Panc1 (cell line): ENCODE data around the gene LRCH2. TPM values are rescaled to one million over a fixed set of nuclear protein-coding genes. Genes with fewer than 3 reads are reported as not detected.

Experiments
- ATAC-seq: fragments of 200-7000 bp; cut with Tn5 transposase; 2 replicates; pipeline ENCODE4 v1.9.1; 2020; ENCODE audit warnings: mild to moderate bottlenecking, moderate library complexity
- BruUV-seq: library from RNA; stranded (reverse); fragments of 400-500 nt; replicated peaks from 2 replicates; lab custom pipeline; 2021; lab: Mats Ljungman, UMichigan
- CTCF ChIA-PET: fragments of 300-600 bp; sonication (Branson Sonifier 250); formaldehyde crosslinking; loops from one replicate; lab custom pipeline; 2022; ENCODE audit warnings: antibody characterized with exemption; lab: Charles Lee
- POLR2A ChIA-PET: fragments of 300-600 bp; sonication (Branson Sonifier 250); formaldehyde crosslinking; loops from one replicate; lab custom pipeline; 2022; ENCODE audit warnings: antibody characterized with exemption; lab: Charles Lee
- DNase-seq: peaks from one replicate; pipeline ENCODE4 v3.0.0-alpha.2; 2010; ENCODE audit warnings: low read depth, low spot score
- H3K27ac ChIP-seq: 2 replicates; pipeline ENCODE4 v1.5.1; 2011; ENCODE audit warnings: mild to moderate bottlenecking, low read length, inconsistent platforms
- H3K27me3 ChIP-seq: fragments of 200-500 bp; sonication (Bioruptor generic); 2 replicates; pipeline ENCODE4 v1.6.0; 2014; ENCODE audit warnings: low read length, inconsistent platforms; ENCODE audit not compliant: control insufficient read depth, insufficient read depth
- H3K36me3 ChIP-seq: fragments of 200-500 bp; sonication (Bioruptor generic); 2 replicates; pipeline ENCODE4 v1.5.1; 2014; ENCODE audit warnings: inconsistent platforms, mild to moderate bottlenecking, low read length, moderate library complexity; ENCODE audit not compliant: control insufficient read depth, insufficient read depth
- H3K4me1 ChIP-seq: 2 replicates; pipeline ENCODE4 v1.5.1; 2011; ENCODE audit warnings: inconsistent platforms, mild to moderate bottlenecking, low read length, moderate library complexity; ENCODE audit not compliant: control insufficient read depth, insufficient read depth
- H3K4me3 ChIP-seq, 2 experiments: 2 replicates each; pipeline ENCODE4 v1.5.1; 2011 to 2012; ENCODE audit warnings: low read depth in 2 of 2, low read length in 2 of 2, mild to moderate bottlenecking in 2 of 2, inconsistent platforms in 1 of 2, moderate library complexity in 1 of 2
- H3K9me3 ChIP-seq: fragments of 200-500 bp; sonication (Bioruptor generic); 2 replicates; pipeline ENCODE4 v1.5.1; 2014; ENCODE audit warnings: low read depth, mild to moderate bottlenecking, inconsistent platforms, low read length, moderate library complexity; ENCODE audit not compliant: control insufficient read depth, insufficient read depth
- POLR2AphosphoS5 ChIP-seq: IDR thresholded peaks from 2 replicates; pipeline ENCODE4 v1.6.1; 2012; ENCODE audit warnings: mild to moderate bottlenecking, low read depth, low read length, moderate library complexity
- SIN3A ChIP-seq: IDR thresholded peaks from 2 replicates; pipeline ENCODE4 v1.6.1; 2012; ENCODE audit warnings: low read depth, mild to moderate bottlenecking, low read length, moderate library complexity, borderline replicate concordance; ENCODE audit not compliant: insufficient read depth
- TCF7L2 ChIP-seq: IDR thresholded peaks from 2 replicates; pipeline ENCODE4 v1.6.1; 2011; ENCODE audit warnings: mild to moderate bottlenecking, low read depth, low read length, inconsistent platforms
- in situ Hi-C: cut with HindIII; loops from 2 replicates; pipeline ENCODE4 v1.10.0; 2016; ENCODE audit warnings: low sequenced_read_pairs, low pct_unique_long_range_greater_than_20kb
- intact Hi-C: fragments of 100-400 bp; cut with micrococcal nuclease; formaldehyde crosslinking; loops from one replicate; pipeline ENCODE4 v1.10.0; 2022; ENCODE audit not compliant: unreplicated experiment
- total RNA-seq: library from RNA; stranded (reverse); gene quantifications from one replicate; pipeline ENCODE4 v1.2.1, GENCODE V29; 2021; ENCODE audit not compliant: unreplicated experiment
- TF ChIP-seq, protein P1 (sequence below), 2 experiments: IDR thresholded peaks; 2 replicates each; pipeline ENCODE4 v1.6.1; 2011 to 2012; ENCODE audit warnings: low read depth in 2 of 2, control low read depth in 1 of 2, low read length in 1 of 2, mild to moderate bottlenecking in 1 of 2, moderate library complexity in 1 of 2; ENCODE audit not compliant: insufficient read depth in 1 of 2
- TF ChIP-seq, protein P2 (sequence below): fragments of 450-650 bp; IDR thresholded peaks from 2 replicates; pipeline ENCODE4 v1.5.1; 2017; ENCODE audit warnings: mild to moderate bottlenecking

Gene LRCH2
- total RNA-seq, 1 experiment from 2014 or later: 0.13 TPM

DNA sequence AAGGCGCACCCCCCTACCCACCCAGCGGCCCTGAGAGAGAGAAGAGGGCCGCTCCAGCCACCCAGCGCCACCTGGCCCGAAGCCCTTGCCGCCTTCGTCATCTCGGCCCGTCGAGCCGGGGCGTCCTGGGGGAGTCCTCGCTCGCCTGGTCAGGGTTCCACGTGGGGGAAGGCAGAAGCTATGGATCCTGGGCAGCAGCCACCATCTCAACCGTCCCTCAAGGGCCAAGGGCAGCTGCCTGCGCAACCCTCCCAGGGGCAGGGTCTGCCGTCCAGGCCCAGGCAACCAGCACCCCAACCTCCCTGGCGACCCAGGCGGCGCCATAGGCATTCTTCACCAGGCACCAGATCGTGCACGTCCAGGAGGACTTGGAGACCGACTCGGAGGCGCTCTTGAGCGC lies 165.0 kb downstream of the LRCH2 start:
- Histone ChIP-seq H3K36me3 (no peaks in the 10 kb centered on the region), H3K9me3 (no peaks in the 10 kb centered on the region), H3K27me3 (no peaks in the 10 kb centered on the region), H3K4me1 (no peaks in the 10 kb centered on the region), H3K27ac (no peak overlapping the region), H3K4me3 (no peak overlapping the region)
- intact Hi-C loops: no loop called here
- in situ Hi-C loops: no loop called here
- BruUV-seq: no TSS peak
- ChIA-PET CTCF (no interaction called here), POLR2A (no interaction called here)
- no peak for DNase-seq
- no peak for ATAC-seq
- TF ChIP-seq SIN3A (no peak), TCF7L2 (no peak), POLR2AphosphoS5 (no peak)
- TF ChIP-seq, protein P1, sequence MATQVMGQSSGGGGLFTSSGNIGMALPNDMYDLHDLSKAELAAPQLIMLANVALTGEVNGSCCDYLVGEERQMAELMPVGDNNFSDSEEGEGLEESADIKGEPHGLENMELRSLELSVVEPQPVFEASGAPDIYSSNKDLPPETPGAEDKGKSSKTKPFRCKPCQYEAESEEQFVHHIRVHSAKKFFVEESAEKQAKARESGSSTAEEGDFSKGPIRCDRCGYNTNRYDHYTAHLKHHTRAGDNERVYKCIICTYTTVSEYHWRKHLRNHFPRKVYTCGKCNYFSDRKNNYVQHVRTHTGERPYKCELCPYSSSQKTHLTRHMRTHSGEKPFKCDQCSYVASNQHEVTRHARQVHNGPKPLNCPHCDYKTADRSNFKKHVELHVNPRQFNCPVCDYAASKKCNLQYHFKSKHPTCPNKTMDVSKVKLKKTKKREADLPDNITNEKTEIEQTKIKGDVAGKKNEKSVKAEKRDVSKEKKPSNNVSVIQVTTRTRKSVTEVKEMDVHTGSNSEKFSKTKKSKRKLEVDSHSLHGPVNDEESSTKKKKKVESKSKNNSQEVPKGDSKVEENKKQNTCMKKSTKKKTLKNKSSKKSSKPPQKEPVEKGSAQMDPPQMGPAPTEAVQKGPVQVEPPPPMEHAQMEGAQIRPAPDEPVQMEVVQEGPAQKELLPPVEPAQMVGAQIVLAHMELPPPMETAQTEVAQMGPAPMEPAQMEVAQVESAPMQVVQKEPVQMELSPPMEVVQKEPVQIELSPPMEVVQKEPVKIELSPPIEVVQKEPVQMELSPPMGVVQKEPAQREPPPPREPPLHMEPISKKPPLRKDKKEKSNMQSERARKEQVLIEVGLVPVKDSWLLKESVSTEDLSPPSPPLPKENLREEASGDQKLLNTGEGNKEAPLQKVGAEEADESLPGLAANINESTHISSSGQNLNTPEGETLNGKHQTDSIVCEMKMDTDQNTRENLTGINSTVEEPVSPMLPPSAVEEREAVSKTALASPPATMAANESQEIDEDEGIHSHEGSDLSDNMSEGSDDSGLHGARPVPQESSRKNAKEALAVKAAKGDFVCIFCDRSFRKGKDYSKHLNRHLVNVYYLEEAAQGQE (IDR thresholded peaks at IDR 0.05; ENCODE audit: insufficient read depth in 1 of 2, low read depth in 2 of 2, low read length in 1 of 2): no peak
- TF ChIP-seq, protein P2, sequence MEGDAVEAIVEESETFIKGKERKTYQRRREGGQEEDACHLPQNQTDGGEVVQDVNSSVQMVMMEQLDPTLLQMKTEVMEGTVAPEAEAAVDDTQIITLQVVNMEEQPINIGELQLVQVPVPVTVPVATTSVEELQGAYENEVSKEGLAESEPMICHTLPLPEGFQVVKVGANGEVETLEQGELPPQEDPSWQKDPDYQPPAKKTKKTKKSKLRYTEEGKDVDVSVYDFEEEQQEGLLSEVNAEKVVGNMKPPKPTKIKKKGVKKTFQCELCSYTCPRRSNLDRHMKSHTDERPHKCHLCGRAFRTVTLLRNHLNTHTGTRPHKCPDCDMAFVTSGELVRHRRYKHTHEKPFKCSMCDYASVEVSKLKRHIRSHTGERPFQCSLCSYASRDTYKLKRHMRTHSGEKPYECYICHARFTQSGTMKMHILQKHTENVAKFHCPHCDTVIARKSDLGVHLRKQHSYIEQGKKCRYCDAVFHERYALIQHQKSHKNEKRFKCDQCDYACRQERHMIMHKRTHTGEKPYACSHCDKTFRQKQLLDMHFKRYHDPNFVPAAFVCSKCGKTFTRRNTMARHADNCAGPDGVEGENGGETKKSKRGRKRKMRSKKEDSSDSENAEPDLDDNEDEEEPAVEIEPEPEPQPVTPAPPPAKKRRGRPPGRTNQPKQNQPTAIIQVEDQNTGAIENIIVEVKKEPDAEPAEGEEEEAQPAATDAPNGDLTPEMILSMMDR: no peak

DNA sequence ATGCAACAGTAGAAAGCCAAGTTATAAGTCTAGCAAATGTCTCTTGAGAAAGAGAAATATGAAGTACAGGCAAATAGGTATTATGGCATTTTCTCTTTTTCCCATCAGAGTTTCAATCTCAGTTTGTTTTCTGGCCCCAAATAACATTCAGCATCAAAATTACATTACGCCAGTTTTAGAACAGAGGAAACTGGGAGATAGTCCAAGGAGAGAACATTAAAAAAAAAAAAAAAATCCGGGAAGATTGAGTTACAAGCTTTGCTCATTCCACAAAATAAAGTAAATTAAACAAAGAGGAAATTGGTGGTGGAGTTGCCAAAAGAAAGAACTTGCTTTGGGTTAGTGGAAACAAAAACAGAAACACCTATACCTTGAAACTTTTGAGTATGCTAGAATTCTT lies 166.1 kb downstream of the LRCH2 start:
- Histone ChIP-seq H3K27me3 (no peaks in the 10 kb centered on the region), H3K4me1 (no peaks in the 10 kb centered on the region), H3K36me3 (no peaks in the 10 kb centered on the region), H3K4me3 (no peak overlapping the region), H3K9me3 (no peaks in the 10 kb centered on the region), H3K27ac (no peak overlapping the region)
- no peak for TF ChIP-seq TCF7L2
- TF ChIP-seq, protein P1 (IDR thresholded peaks at IDR 0.05; ENCODE audit: insufficient read depth in 1 of 2, low read depth in 2 of 2, low read length in 1 of 2): no peak
- no peak for TF ChIP-seq SIN3A
- no peak for TF ChIP-seq POLR2AphosphoS5
- TF ChIP-seq, protein P2: no peak
- no peak for ATAC-seq
- in situ Hi-C loops: no loop called here
- DNase-seq: no peak
- ChIA-PET CTCF (no interaction called here), POLR2A (no interaction called here)
- intact Hi-C loops: no loop called here
- no TSS peak for BruUV-seq
